Cardiac muscle cell (in vitro differentiated cells and primary cell): ENCODE measurements around the gene ZNF274. TPM values are rescaled to one million over a fixed set of nuclear protein-coding genes. Genes with fewer than 3 reads are reported as not detected.
A peak's percentile ranks its signal among the peaks of the same experiment; 100 is the strongest.

ENCODE experiments used
- DNase-seq, 2 donors: peaks; one replicate each; pipeline versions ENCODE4 v3.0.0 to v3.0.0-alpha.2; 2010 to 2017; ENCODE audit warnings: low read depth in 1 of 2, low spot score in 1 of 2
- H3K27ac ChIP-seq: fragments of 200-600 bp; sonication (generic); 2 replicates; pipeline ENCODE4 v1.5.1; 2016
- H3K27me3 ChIP-seq: fragments of 200-600 bp; sonication (generic); 2 replicates; pipeline ENCODE4 v1.6.0; 2016; ENCODE audit warnings: control low read depth
- H3K36me3 ChIP-seq: fragments of 200-600 bp; sonication (generic); 2 replicates; pipeline ENCODE4 v1.5.1; 2016; ENCODE audit warnings: control low read depth
- H3K4me1 ChIP-seq: fragments of 200-600 bp; sonication (generic); 2 replicates; pipeline ENCODE4 v1.8.1; 2017; ENCODE audit warnings: low read depth, mild to moderate bottlenecking, mixed run types
- H3K4me3 ChIP-seq: fragments of 200-600 bp; sonication (generic); 2 replicates; pipeline ENCODE4 v1.5.1; 2016; ENCODE audit warnings: mild to moderate bottlenecking
- H3K9me3 ChIP-seq: fragments of 200-600 bp; sonication (generic); 2 replicates; pipeline ENCODE4 v1.5.1; 2017; ENCODE audit warnings: low read depth, mild to moderate bottlenecking, control low read depth
- CTCF ChIP-seq: IDR thresholded peaks from 2 replicates; pipeline ENCODE4 v1.5.1; 2012; ENCODE audit warnings: low read depth, mild to moderate bottlenecking, low read length
- polyA plus RNA-seq: library from polyadenylated mRNA; unstranded; fragments of >200 nt; fragmentation: Nextera tagmentation; extraction: Ambion mirVana; gene quantifications from 2 replicates; pipeline ENCODE4 v1.2.1, GENCODE V29; 2016
- total RNA-seq: library from RNA; depleted of rRNA; stranded (reverse); fragments of >200 nt; gene quantifications from 2 replicates; pipeline ENCODE4 v1.2.3, GENCODE V29; 2016

ZNF274 gene
- total and polyA plus RNA-seq, 2 experiments from 2014 or later: 42.8 to 50.1 TPM

DNA sequence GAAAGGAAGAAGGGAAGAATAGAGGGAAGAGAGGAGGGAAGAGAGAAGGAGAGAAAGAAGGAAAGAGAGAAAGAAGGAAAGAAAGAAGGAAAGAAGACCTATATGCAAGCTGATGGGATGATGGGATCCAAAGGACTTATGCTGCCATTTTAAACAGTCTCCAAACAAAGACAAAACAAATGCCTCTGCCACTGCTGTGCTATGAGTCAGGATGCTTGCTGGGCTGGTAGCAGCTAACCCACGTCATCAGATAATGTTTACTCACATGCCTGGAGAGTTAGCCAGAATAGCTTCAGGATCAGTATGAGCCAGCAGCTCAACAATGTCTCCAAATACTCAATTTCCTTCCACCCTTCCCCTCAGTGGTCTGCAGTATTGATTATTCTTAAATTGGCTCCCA, 12.0 kb upstream of the ZNF274 start:
- no peak overlapping the region for H3K4me3 ChIP-seq
- no peak overlapping the region for H3K27ac ChIP-seq
- peak in 1 of 2 donors; percentile 20 for DNase-seq
- H3K4me1 ChIP-seq: no peaks in the 10 kb centered on the region
- no peaks in the 10 kb centered on the region for H3K27me3 ChIP-seq
- H3K9me3 ChIP-seq: no peaks in the 10 kb centered on the region
- no peaks in the 10 kb centered on the region for H3K36me3 ChIP-seq
- TF ChIP-seq CTCF: no peak

DNA sequence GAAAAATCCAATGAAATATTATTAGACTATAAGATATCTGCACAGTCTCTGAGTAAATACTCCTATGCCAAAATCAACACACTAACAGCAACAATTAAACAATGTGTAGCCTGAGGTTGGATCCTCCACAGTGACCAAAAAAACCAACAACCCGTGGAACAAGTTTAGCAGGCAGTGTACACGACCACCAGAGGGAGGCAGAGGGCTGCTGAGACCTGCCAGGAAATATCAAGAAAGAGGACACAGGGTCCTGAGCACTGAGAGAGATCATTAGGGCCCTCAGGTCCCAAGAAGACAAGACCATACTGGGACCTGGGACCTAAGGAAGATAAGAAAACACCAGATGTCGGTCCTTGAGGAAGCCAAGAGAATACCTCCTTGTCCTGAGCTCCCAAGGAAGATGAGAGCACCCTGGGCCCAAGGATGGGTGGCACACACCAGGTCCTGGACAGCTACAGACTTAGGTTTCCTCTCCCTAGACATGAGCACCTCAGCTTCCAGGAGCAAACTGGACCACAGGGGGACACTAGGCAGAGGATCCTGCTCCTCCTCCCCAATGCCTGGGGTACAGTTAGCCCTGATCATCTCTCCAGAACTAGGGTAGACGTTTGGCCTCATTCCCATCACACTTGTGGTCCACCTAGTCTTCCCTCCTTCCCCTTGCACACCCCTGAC, 822 bp upstream of the ZNF274 start:
- H3K9me3 ChIP-seq: no peaks in the 10 kb centered on the region
- H3K27ac ChIP-seq: peak overlapping the region; percentile 99
- peak; percentile 55 for DNase-seq
- H3K4me1 ChIP-seq: no peaks in the 10 kb centered on the region
- peak; percentile 56 for TF ChIP-seq CTCF
- H3K36me3 ChIP-seq: no peaks in the 10 kb centered on the region
- peak overlapping the region; percentile 91 for H3K4me3 ChIP-seq
- no peaks in the 10 kb centered on the region for H3K27me3 ChIP-seq

DNA sequence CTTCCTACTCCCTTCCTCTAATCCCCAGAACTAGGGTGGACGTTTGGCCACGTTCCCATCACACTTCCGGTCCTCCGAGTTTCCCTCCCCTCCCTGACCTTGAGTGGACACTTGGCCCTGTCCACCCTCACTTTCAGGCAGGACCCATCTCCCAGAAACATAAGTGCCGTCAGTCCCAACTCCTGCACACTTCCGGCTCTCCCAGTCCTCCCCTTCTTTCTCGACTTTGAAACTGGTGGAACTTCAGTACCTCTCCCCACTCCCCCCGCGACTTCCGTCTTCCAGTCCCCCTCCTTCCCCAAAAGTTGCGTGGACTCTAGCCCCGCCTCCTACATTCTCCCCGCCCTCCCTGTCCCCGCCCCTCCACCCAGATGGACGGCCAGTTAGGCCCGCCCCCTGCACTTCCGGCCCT, 278 bp upstream of the ZNF274 start:
- Histone ChIP-seq H3K9me3 (no peaks in the 10 kb centered on the region), H3K27ac (peak overlapping the region; percentile 99), H3K4me3 (peak overlapping the region; percentile 91), H3K4me1 (no peaks in the 10 kb centered on the region), H3K27me3 (no peaks in the 10 kb centered on the region), H3K36me3 (peaks cover 5% of the 10 kb centered on the region)
- TF ChIP-seq CTCF: no peak
- DNase-seq: no peak

DNA sequence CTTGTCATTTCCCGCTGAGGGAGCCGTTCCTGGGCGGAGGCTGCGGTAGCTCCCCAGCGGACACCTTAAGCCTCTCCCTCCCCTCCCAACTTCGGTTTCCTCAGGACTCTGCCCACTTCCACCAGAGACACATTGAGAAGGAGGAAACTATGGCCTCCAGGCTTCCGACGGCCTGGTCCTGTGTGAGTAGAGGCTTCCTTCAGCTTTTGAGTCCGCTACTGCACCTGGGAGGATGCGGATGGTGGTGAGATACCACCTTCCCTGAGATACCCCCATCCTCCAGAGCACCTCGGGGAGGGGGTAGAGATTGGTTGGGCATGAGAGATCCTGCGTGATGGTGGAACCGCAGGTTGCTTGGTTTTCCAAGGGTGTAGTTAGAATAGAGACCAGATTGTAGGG, 955 bp downstream of the ZNF274 start:
- peak overlapping the region; percentile 91 for H3K4me3 ChIP-seq
- no peak for DNase-seq
- H3K27me3 ChIP-seq: no peaks in the 10 kb centered on the region
- TF ChIP-seq CTCF: no peak
- peaks cover 4% of the 10 kb centered on the region for H3K9me3 ChIP-seq
- H3K4me1 ChIP-seq: no peaks in the 10 kb centered on the region
- peaks cover 12% of the 10 kb centered on the region for H3K36me3 ChIP-seq
- peak overlapping the region; percentile 99 for H3K27ac ChIP-seq

DNA sequence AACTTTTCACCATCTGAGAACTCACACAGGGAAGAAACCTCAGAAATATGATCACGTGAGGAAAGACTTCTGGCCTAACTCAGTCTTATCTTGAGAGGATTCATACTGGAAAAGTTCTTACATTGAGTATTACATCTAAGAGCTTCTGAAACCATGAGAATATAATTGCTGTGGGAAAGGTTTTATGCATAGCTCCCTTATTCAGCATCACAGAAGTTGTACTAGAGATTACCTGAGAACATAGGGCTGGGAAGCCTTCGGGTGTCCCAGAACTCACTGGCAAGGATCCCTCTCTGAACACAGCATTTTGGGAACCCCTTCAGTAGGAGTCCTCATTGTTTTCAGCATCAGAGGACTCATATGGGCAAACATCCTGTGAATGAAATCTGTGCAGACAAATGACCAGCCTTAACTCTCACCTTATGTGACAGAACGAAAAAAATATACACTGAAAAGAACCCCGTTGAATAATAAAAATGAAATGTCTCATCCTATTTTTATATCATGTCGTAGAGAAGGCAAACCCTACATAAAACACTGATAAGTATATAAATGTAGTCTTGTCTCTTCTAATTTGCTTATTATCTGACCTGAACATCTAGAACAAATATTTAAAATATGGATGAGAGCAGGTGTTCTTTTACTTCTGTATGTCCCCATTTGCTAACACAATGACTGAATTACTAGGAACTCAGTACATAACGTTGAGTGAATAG, 14.2 kb downstream of the ZNF274 start:
- H3K4me1 ChIP-seq: no peaks in the 10 kb centered on the region
- no peak overlapping the region for H3K27ac ChIP-seq
- H3K27me3 ChIP-seq: no peaks in the 10 kb centered on the region
- H3K9me3 ChIP-seq: peaks cover 23% of the 10 kb centered on the region
- H3K36me3 ChIP-seq: peaks cover 29% of the 10 kb centered on the region
- no peak for TF ChIP-seq CTCF
- DNase-seq: peak; percentile 2 to 30
- H3K4me3 ChIP-seq: no peak overlapping the region
